Thyroid gland (tissue), 4 donors: ENCODE measurements around the gene BCL2L11. TPM values are rescaled to one million over a fixed set of nuclear protein-coding genes. Genes with fewer than 3 reads are reported as not detected.

Experiments used
- DNase-seq, 2 donors: peaks; one replicate each; pipeline ENCODE4 v3.0.0-alpha.2; 2019
- H3K27ac ChIP-seq, 3 donors: fragments of 200-600 bp; sonication (generic); 1 replicate in 2 of 3; 2 replicates in 1 of 3; pipeline ENCODE4 v1.5.1; 2016 to 2019; ENCODE audit warnings: mild to moderate bottlenecking in 1 of 3, moderate library complexity in 1 of 3
- H3K27me3 ChIP-seq: fragments of 200-600 bp; sonication (generic); one replicate; pipeline ENCODE4 v1.5.1; 2019
- H3K36me3 ChIP-seq, 2 donors: fragments of 200-600 bp; sonication (generic); one replicate each; pipeline ENCODE4 v1.5.1; 2016 to 2019
- H3K4me1 ChIP-seq, 2 donors: fragments of 200-600 bp; sonication (generic); one replicate each; pipeline ENCODE4 v1.5.1; 2017 to 2019
- H3K4me3 ChIP-seq, 3 donors: fragments of 200-600 bp; sonication (generic); replicated peaks in 1 of 3; 1 replicate in 2 of 3; 2 replicates in 1 of 3; pipeline ENCODE4 v1.5.1; 2016; ENCODE audit warnings: mild to moderate bottlenecking in 1 of 3
- H3K9me3 ChIP-seq: fragments of 200-600 bp; sonication (generic); one replicate; pipeline ENCODE4 v1.5.1; 2017
- POLR2A ChIP-seq, 2 donors: fragments of 450-650 bp; IDR thresholded peaks; one replicate each; pipeline ENCODE4 v1.6.1; 2017; ENCODE audit warnings: antibody characterized with exemption in 2 of 2, mild to moderate bottlenecking in 2 of 2, moderate library complexity in 1 of 2
- WGBS, 2 donors: methylation state at CpG; one replicate each; pipeline ENCODE4 v1.1.5; 2017; 5-methylcytosine and 5-hydroxymethylcytosine counted together
- intact Hi-C: fragments of 100-400 bp; cut with DNase I; formaldehyde crosslinking; loops from one replicate; pipeline ENCODE4 v1.15.1; 2023
- total RNA-seq, 4 donors: library from RNA; depleted of rRNA; stranded (reverse); fragments of >200 nt; gene quantifications; one replicate each; pipeline ENCODE4 v1.2.3, GENCODE V29; 2016
- TF ChIP-seq, protein P1 (sequence below), 6 experiments: fragments of 200-600 bp in 3 of 6; fragments of 450-650 bp in 3 of 6; sonication (generic) in 3 of 6; IDR thresholded peaks; one replicate each; pipeline ENCODE4 v1.5.1; 2016 to 2019; ENCODE audit warnings: antibody characterized with exemption in 6 of 6, mild to moderate bottlenecking in 2 of 6, inconsistent platforms in 1 of 6, moderate library complexity in 1 of 6

Gene BCL2L11
- total RNA-seq, 4 donors from 2014 or later, result 48.4 to 90.6 (median 62.4) TPM

DNA sequence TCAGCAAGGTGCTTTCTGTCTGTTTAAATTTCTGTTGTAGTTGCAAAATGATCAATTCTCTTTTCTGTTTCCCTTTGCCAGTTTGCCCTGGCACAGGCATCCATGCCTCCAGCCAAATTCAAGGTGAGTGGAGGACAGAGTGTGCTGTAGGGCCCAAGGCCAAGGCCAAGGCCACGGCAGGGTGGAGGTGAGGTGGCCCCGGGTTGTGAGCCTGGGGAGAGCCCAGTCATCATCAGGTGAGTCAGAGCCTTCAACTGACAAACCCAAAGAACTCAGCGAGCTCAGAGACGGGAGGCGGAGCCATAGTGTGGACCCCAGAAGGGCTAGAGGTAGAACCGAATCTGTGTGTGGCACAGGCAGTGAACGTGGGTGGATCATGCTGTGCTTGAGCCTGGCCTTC lies 55.7 kb downstream of the BCL2L11 start:
- 77 to 91% methylated on average over 7 of the region's 7 CpGs for WGBS, 2 donors
- intact Hi-C loops, result no loop called here

DNA sequence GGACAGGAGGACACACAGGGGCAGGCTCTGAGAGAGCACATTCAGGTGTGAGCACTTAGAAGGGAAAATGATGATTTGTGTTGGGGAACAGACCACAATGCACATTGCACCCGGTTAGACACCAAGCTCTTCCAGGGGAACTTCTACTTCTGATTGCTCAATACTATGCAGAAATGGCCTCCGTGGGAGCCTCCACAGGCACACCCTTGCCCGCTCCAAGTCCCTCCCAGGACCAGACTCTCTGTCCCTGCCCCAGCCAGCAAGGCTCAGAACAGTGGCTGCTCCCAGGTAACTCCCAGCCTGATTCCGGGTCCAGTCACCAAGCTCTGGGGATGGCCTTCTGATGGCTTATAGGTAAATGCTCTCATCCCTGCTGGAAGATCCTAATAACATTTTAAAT lies 56.2 kb downstream of the BCL2L11 start:
- peak overlapping the region in 1 of 3 donors; percentile 10 for H3K27ac ChIP-seq
- intact Hi-C loops, result no loop called here
- H3K36me3 ChIP-seq, result no peaks in the 10 kb centered on the region
- WGBS, 2 donors, result 91 to 96% methylated on average over 4 of the region's 4 CpGs
- TF ChIP-seq POLR2A (IDR thresholded peaks at IDR 0.05), result no peak
- TF ChIP-seq, protein P1, sequence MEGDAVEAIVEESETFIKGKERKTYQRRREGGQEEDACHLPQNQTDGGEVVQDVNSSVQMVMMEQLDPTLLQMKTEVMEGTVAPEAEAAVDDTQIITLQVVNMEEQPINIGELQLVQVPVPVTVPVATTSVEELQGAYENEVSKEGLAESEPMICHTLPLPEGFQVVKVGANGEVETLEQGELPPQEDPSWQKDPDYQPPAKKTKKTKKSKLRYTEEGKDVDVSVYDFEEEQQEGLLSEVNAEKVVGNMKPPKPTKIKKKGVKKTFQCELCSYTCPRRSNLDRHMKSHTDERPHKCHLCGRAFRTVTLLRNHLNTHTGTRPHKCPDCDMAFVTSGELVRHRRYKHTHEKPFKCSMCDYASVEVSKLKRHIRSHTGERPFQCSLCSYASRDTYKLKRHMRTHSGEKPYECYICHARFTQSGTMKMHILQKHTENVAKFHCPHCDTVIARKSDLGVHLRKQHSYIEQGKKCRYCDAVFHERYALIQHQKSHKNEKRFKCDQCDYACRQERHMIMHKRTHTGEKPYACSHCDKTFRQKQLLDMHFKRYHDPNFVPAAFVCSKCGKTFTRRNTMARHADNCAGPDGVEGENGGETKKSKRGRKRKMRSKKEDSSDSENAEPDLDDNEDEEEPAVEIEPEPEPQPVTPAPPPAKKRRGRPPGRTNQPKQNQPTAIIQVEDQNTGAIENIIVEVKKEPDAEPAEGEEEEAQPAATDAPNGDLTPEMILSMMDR (IDR thresholded peaks at IDR 0.05), result no peak
- no peaks in the 10 kb centered on the region for H3K9me3 ChIP-seq
- H3K4me3 ChIP-seq, result no peak overlapping the region
- no peaks in the 10 kb centered on the region for H3K27me3 ChIP-seq
- H3K4me1 ChIP-seq, result peaks cover 6 to 23% of the 10 kb centered on the region in 2 donors
- DNase-seq, result no peak

More for the DNA sequence above, 55.7 kb downstream of the BCL2L11 start:
- Histone ChIP-seq H3K27ac (peak overlapping the region in 1 of 3 donors; percentile 10), H3K9me3 (no peaks in the 10 kb centered on the region), H3K4me1 (peaks cover 6 to 23% of the 10 kb centered on the region in 2 donors), H3K4me3 (no peak overlapping the region), H3K27me3 (no peaks in the 10 kb centered on the region), H3K36me3 (no peaks in the 10 kb centered on the region)
- no peak for TF ChIP-seq POLR2A (IDR thresholded peaks at IDR 0.05)
- TF ChIP-seq, protein P1 (IDR thresholded peaks at IDR 0.05), result no peak
- peak in 1 of 2 donors; percentile 91 for DNase-seq

DNA sequence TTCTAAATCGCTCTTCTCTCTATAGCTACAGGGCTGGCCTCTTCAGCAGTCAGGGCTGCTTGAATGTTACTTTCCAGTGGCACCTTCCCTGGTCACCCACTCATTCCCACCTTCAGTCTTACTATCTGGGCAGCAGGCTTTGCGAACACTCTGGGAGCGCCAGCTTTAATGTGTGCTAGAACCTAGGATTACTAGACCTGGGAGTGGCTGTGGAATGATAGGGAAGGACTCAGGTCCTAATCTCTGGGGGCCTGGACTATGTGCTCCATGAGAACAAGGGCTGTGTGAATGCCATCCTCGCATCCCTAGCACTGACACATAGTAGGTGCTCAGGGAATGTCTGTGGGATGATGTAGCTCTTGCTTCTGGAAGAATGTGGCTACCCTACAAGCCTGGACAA lies 57.6 kb downstream of the BCL2L11 start:
- TF ChIP-seq POLR2A (IDR thresholded peaks at IDR 0.05), result no peak
- TF ChIP-seq, protein P1 (IDR thresholded peaks at IDR 0.05), result no peak
- H3K36me3 ChIP-seq, result no peaks in the 10 kb centered on the region
- H3K9me3 ChIP-seq, result no peaks in the 10 kb centered on the region
- no peak for DNase-seq
- WGBS, 2 donors, result 98 to 100% methylated on average over 4 of the region's 4 CpGs
- no peak overlapping the region for H3K4me3 ChIP-seq
- no peaks in the 10 kb centered on the region for H3K27me3 ChIP-seq
- peaks cover 6 to 23% of the 10 kb centered on the region in 2 donors for H3K4me1 ChIP-seq
- intact Hi-C loops, result no loop called here
- no peak overlapping the region for H3K27ac ChIP-seq

DNA sequence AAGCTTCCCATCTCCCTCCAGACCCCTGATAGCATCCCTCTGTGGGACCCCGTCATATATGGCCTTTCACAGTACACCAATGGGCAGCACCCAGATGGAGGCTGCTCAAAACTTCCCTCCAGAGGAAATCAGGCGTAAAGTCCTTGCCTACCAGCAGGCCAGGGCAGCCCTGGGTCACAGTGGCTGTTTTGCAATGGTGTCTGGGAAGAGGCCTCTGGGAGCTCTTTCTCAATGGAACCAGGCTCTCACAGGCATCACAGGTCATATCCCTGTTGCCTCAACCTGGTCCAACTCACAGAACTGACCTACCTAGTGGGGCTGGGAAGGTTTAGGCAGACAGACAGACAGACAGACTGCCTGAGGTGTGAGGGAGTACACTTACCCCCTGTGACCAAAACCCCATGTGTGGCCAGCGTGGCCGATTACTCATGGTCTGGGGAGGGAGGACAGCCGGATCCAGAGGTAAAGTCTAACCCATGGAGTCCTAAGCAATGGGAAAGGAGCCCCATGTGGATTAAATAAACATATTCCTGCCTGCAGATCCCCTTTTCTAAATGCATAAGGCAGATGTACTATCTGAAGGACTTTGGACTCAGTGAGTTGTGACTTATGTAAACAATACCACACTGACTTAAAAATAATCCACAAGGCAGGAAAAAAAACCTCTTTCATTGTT lies 58.2 kb downstream of the BCL2L11 start:
- no peak for DNase-seq
- intact Hi-C loops, result no loop called here
- TF ChIP-seq, protein P1 (IDR thresholded peaks at IDR 0.05), result no peak
- TF ChIP-seq POLR2A (IDR thresholded peaks at IDR 0.05), result no peak

DNA sequence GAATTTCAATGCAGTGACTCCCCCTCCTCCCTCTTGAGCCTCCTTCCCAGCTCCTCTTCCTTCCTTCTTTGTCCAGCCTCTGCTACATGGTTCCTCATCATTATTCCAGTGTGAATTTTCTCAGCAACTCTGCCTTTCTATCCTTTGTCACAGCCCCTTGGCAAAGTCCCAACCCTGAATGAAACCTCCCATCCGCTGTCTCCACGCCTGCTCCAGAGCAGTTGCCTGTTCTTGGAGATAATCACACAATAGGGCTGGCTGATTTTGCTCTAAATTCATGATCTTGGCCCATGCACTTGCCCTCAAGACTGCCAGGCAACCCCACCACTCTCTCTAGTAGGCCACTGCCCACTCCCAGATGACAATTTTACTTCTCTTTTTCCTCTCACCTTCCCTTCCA lies 61.4 kb downstream of the BCL2L11 start:
- TF ChIP-seq, protein P1 (IDR thresholded peaks at IDR 0.05), result no peak
- no peak for TF ChIP-seq POLR2A (IDR thresholded peaks at IDR 0.05)
- no peaks in the 10 kb centered on the region for H3K9me3 ChIP-seq
- no peak overlapping the region for H3K4me3 ChIP-seq
- no peak overlapping the region for H3K27ac ChIP-seq
- H3K4me1 ChIP-seq, result peaks cover 26 to 35% of the 10 kb centered on the region in 2 donors
- 85 to 86% methylated on average over 2 of the region's 2 CpGs for WGBS, 2 donors
- intact Hi-C loops, result no loop called here
- H3K27me3 ChIP-seq, result no peaks in the 10 kb centered on the region
- no peaks in the 10 kb centered on the region for H3K36me3 ChIP-seq
- DNase-seq, result no peak

More for the DNA sequence above, 58.2 kb downstream of the BCL2L11 start:
- Histone ChIP-seq H3K9me3 (no peaks in the 10 kb centered on the region), H3K36me3 (no peaks in the 10 kb centered on the region), H3K4me1 (peaks cover 6 to 23% of the 10 kb centered on the region in 2 donors), H3K4me3 (no peak overlapping the region), H3K27me3 (no peaks in the 10 kb centered on the region), H3K27ac (peak overlapping the region in 1 of 3 donors; percentile 36)
- 86 to 93% methylated on average over 5 of the region's 5 CpGs for WGBS, 2 donors
